GM12878 (cell line): ENCODE results near the gene TMEM255B.

ENCODE experiments used
- BCL3 ChIP-seq: IDR thresholded peaks from 2 replicates; pipeline ENCODE4 v1.6.1; 2011; ENCODE audit warnings: borderline replicate concordance, low read depth, mild to moderate bottlenecking, moderate library complexity, low read length; ENCODE audit not compliant: insufficient read depth, poor library complexity, severe bottlenecking
- CTCF ChIP-seq, 3 experiments: IDR thresholded peaks in 2 of 3; conservative IDR thresholded peaks in 1 of 3; 2 replicates each; pipeline ENCODE4 v1.5.1; 2011; ENCODE audit warnings: low read depth in 3 of 3, low read length in 3 of 3, mild to moderate bottlenecking in 3 of 3, control low read depth in 2 of 3, moderate library complexity in 2 of 3, inconsistent platforms in 1 of 3, mixed read lengths in 1 of 3; ENCODE audit not compliant: control insufficient read depth in 2 of 3, insufficient read depth in 1 of 3; ENCODE audit errors: extremely low read depth in 1 of 3
- EZH2 ChIP-seq: IDR thresholded peaks from 2 replicates; pipeline ENCODE4 v1.6.1; 2012; ENCODE audit warnings: low read depth, mild to moderate bottlenecking, control low read depth, inconsistent platforms, low read length, borderline replicate concordance; ENCODE audit not compliant: control insufficient read depth
- FOXK2 ChIP-seq: fragments of 450-650 bp; IDR thresholded peaks from 2 replicates; pipeline ENCODE4 v1.6.1; 2017; ENCODE audit warnings: mild to moderate bottlenecking, moderate library complexity
- POLR2A ChIP-seq: IDR thresholded peaks from 2 replicates; pipeline ENCODE4 v1.6.1; 2011; ENCODE audit warnings: low read depth, mild to moderate bottlenecking, low read length
- REST ChIP-seq: IDR thresholded peaks from 2 replicates; pipeline ENCODE4 v1.6.1; 2012; ENCODE audit warnings: mild to moderate bottlenecking, low read depth, low read length
- SREBF1 ChIP-seq: IDR thresholded peaks from 2 replicates; pipeline ENCODE4 v1.6.1; 2012; ENCODE audit warnings: mild to moderate bottlenecking, low read length
- SUZ12 ChIP-seq: fragments of 200-600 bp; sonication (generic); IDR thresholded peaks from one replicate; pipeline ENCODE4 v1.6.1; 2018; ENCODE audit warnings: antibody characterized with exemption, mild to moderate bottlenecking; ENCODE audit not compliant: unreplicated experiment
- TAF1 ChIP-seq: IDR thresholded peaks from 2 replicates; pipeline ENCODE4 v1.6.1; 2011; ENCODE audit warnings: mild to moderate bottlenecking, low read depth, low read length, borderline replicate concordance
- ZBED1 ChIP-seq: IDR thresholded peaks from 2 replicates; pipeline ENCODE4 v1.6.1; 2016; ENCODE audit warnings: borderline replicate concordance
- ZNF274 ChIP-seq: IDR thresholded peaks from one replicate; pipeline ENCODE4 v1.8.0; 2011; ENCODE audit not compliant: insufficient read length, insufficient read depth

- TF ChIP-seq EZH2 (no peak), SUZ12 (no peak), SREBF1 (no peak), ZNF274 (no peak), BCL3 (no peak), REST (no peak), POLR2A (no peak), TAF1 (no peak), ZBED1 (no peak), CTCF (IDR thresholded peaks at IDR 0.05 in 2 of 3, conservative IDR thresholded peaks at IDR 0.05 in 1 of 3; ENCODE audit: control insufficient read depth in 2 of 3, extremely low read depth in 1 of 3, insufficient read depth in 1 of 3, low read depth in 3 of 3, low read length in 3 of 3) (no peak), FOXK2 (no peak)
Observed at GRCh38 chr13:113774177-113775107, 15.4 kb downstream of the TMEM255B start.
